ENCODE measurements around the gene B3GAT1.

B3GAT1 gene

DNA sequence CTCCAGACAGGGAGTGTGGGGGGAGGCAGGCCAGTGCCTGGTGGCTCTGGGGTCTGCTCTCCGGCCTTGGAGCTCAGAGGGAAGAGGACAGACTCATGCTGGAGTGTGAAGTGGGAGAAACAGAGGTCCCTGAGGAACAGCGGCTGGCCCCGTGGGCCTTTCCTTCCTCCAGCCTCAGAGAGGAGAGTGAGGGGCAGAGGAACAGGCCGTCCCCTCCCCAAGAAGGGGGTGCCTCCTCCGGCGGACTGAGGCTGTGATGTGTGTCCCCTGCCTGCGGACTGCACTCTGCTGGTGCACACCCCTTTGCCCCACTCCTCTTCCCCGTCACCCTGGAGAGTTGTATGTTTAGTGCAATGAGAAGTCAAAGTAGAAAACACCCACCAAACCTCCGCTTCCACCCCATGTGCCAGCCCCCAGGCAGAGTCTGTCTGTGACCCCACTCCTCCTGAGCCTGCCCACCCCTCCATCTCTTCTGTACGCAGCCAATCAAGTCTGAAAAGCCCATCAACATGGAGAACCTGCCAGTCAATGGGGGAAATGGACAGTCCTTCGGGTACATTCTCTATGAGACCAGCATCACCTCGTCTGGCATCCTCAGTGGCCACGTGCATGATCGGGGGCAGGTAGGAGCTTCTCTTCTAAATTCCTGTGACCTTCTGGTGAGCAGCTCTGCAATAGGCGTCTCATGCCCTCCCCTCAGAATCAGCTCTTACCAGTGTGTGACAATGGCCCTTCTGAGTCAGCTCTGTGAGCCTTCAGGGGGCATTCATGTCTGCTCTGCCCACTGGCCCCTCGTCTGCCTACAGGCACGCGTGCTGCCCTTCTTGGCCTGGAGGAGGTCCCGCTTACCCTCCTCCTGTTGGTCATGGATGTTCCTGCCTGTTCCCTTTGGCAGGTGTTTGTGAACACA, 41.3 kb downstream of the B3GAT1 start:
- no peak for DNase-seq

DNA sequence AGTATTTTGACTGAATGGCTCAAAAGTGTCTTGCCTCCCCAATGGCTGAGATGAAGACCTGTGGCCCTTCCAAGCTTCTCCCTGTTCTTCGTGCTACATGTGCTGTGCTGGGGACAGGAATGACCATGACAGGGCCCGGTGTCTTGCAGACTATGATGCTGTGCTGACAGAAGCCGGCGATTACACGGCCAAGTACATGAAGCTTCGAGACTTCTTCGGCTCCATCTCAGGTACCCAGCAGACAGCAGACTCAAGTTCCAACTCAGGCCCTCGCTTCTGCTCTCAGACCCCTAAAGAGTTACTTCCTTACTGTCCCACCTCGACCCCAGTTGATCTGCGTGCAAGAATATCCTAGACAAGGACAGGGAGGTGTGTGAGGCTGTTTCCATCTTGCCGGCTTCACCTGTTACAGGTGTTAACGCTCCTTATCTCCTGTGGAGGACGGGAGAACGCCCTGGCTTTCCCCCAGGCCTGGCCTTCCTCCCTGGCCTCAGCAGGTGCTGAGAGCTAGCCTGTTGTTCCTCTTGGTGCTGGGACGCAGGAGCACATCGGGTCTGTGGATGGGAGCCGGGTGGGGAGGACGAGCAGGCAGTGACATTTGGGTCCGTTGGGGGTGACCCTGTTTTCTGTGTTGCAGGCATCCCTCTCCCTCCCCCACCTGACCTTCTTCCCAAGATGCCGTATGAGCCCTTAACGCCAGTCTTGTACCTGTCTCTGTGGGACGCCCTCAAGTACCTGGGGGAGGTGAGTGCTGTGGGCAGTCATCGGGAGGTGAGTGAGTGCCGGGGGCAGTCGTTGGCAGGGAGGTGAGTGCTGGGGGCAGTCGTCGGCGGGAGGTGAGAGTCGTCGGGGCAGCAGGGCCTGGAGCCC, 42.2 kb downstream of the B3GAT1 start:
- no peak for DNase-seq

DNA sequence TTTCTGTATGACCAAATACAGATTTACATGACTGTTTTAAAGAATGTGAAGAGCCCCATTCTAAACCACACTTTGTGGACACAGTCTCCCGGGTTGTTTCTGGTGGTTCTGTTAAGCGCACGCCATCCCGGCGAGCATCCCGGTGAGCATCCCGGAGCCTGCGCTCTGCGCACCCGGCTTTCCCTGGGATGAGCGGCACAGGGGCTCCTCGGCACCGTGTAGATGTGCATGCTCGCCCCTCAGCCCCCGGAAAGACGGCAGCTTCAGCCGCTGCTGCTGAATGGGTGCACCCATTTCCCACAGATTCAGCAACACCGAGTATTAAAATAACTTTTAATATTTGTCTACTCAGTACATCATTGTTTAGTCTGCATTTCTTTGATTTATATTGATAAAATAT, 44.3 kb downstream of the B3GAT1 start:
- no peak for DNase-seq

DNA sequence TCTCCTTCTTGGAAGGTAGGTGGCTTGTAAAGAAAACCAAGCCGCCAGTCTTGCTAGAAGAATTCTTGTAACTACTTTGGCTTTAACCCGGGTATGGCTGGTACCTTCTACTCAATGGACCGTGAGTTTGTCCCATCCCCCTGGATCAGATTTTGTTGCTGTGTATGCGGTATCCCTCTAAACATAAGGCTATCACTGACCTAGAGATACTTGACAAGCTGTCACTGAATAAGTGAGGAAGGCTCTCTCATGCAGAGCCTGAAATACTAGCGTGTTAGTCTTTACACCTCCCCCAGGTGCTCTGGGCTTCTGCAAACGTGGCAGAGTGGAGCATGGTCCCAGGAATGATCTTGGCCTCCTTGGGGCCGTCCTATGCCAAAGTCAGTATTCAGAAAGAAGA, 45.8 kb downstream of the B3GAT1 start:
- peak in 1 of 2 experiments; percentile 64 for DNase-seq

DNA sequence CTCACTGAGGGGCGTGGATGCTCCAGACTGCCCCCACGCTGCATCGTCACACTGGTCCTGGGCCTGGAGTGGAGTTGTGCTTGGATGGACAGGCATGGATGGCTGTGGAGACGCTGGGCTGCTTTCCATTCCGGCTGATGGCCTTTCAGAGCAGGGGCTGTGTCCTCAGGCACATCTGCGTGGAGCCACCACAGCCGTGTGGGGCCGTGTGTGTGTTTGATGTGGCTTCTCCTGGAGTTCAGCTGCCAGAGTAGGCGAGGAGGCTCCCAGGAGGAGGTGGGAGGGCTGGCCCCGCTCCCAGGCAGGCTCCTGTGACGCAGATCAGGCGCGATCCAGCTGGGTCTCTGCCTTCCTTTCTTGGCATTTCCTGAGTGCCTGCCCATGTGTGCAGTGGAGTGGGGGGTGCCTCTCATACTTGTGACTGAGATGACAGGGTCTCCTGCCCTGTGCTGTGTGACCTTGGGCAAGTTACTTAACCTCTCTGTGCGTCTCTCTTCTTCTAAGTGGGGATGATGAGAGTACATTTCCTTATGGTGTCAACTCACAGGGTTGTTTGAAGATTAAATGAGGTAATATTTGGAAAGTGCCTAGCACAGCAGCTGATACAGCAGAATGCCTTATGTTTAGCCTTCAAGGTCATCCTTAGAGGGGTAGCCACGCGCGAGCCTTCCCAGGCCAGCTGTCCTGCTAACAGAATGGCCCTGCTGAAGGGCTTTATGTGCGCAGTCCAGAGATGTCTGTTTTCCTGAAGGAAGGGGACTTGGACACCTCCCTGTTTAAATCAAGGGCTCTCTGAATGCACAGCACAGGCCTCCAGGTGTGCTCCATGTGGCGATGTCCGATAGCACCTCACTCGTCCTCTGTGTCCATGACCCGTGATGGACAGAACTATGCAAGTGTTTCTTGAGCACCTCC, 46.8 kb downstream of the B3GAT1 start:
- no peak for DNase-seq

DNA sequence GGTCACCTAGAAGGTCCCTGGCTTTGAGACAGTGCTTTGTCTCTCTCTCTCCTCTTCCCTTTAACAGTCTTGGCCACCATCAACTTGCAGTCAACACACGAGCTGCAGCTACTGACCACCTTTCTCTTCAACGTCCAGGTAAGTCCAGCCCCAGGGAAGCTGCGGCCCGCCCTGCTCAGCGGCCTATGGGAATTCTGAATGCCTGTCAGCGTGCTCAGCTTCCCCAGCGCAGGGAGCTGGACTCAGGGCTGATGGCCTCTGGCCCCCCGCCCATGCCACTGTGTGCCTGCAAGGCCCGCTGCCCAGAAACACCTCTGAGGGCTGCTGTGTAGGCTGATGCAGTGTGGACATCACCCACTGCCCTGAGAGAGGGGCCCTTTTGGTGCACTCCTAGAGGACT, 47.8 kb downstream of the B3GAT1 start:
- DNase-seq: no peak

DNA sequence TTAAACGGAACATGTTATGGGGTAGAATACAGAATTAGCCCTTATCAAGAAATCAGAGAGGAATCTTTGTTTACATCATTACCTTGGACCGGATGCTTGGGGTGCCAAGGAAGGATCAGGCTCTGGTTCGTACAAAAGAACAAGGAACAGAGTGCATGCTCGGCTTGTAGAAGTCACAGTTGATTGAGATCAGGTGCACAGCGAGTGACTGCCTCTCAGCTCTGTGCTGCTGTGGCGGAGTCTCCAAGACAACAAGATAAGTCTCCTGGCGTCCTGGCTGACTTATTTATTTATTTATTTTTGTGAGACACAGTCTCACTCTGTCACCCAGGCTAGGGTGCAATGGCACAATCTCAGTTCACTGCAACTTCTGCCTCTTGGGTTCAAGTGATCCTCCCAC, 48.5 kb downstream of the B3GAT1 start:
- DNase-seq: no peak

DNA sequence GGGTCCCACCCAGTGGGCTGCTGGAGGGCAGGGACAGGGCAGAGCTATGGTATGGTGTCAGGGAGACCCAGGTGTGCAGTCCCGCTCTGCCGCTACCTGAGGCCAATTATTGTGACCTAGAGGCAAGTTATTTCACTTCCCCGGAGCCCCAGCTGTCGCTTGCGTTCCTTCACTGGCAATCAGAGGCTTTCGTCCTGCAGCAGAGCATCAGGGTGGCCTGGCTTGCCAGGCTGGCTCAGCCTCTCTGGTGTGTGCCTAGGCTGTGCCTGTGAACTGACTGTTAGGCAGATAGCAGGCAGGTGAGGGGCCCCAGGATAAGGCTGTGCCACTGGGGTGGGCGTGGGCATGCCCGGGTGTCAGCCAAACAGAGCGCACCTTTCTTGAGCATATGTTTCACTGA, 48.9 kb downstream of the B3GAT1 start:
- no peak for DNase-seq

DNA sequence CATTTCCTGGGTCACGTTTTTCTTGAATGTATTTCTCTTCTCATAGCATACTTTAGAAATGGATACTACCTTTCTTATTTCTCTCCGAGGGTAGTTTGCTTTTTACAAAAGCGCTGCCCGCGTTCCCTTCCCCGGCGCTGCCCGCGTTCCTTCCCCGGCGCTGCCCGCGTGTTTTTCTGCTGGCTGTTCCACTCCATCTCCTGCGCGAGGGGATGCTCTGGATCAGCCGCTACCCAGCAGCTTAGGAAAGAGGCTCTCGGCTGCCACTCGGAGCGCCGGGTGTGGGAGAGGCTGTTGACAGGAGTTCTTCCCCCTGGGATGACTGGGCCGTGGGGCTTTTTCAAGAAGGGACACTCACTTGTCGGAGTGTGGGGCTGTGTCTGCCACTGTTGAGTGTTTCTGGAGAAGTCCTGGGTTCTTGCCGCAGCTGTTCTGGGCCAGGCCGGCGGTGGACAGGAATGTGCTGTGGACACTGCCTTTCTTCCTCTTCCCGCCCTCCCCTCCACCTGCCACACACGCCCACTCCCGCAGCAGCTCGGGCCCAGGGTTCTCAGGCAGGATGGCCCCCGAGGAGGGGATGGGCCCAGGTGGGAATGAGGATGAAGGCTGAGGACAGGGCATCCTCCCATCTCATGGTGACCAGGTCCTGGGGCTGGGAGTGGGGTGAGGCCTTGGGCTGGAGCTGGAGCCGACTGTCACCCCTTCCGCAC, 49.7 kb downstream of the B3GAT1 start:
- no peak for DNase-seq

DNA sequence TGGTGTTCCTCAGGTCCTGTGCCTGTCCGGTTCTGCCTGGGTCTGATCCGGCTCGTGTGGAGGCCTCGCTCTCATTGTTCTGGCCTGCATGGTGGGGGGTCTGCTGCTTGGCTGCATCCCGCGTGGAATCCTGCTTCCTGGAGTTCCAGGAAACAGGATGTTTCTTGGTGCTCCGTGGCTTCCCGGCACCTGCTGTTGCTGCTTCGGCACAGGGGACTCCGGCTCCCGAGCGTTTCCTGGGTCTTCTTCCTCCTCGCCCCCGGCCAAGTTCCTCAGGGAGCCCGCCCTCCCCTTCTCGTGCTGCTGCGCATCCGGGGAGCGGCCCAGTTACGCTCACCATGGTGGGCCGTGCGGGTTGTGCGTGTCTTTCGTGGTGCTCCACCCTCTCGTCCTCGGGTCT, 50.4 kb downstream of the B3GAT1 start:
- DNase-seq: no peak

DNA sequence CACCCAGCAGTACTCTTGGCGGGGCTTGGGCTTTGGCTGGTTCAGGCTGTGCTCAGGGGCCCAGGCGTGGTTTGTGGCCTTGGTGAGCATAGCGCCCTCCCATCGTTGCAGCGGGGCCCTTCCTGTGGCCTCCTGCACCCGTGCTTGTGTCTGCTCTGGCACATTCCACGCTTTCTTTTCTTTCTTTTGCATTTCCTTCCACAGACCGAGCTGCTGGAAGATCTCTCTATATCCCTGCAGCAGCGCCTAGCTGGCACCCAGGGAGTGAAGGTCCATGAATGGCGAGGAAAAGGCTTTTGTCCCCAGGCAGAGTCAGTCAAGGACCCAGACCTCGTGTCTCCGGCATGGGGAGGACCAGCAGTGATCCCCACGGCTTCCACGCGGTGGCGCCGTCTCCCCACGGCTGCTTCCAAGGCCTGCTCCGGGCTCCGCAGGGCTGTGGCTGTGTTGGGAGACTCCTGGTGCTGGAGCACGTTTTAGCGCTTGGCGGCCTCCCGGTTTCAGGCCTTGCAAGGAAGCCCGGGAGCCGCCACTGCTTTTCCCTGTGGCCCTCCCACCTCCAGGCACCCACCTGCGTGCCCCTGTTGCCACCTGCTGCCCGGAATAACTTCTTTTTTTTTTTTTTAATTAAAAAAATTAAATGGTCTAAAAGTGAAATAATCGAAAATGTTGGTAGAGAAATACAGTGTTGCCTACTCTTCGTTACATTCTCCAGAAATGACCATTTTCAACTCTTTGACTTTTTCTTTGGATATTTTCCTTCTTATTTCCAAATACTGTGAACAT, 51.8 kb downstream of the B3GAT1 start:
- peak; percentile 51 to 82 for DNase-seq

DNA sequence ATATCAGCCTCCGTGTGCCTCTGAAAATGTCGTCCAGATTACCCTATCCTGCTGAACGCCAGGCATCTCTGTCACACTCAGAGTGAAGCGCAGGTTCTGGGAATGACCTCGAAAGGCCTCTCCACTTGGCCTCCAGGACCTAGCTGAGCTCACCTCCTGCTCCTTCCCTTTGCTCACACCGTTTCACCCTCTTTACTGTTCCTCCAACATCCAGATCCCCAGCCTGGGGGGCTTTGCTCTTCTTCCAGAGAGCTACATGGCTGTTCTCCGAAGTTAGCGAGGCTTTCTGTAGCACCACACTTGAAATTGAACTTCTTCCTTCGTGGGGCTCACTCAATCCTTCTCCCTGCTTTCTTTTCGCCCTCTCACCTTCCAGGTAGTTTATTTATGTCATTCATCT, 52.4 kb downstream of the B3GAT1 start:
- no peak for DNase-seq

DNA sequence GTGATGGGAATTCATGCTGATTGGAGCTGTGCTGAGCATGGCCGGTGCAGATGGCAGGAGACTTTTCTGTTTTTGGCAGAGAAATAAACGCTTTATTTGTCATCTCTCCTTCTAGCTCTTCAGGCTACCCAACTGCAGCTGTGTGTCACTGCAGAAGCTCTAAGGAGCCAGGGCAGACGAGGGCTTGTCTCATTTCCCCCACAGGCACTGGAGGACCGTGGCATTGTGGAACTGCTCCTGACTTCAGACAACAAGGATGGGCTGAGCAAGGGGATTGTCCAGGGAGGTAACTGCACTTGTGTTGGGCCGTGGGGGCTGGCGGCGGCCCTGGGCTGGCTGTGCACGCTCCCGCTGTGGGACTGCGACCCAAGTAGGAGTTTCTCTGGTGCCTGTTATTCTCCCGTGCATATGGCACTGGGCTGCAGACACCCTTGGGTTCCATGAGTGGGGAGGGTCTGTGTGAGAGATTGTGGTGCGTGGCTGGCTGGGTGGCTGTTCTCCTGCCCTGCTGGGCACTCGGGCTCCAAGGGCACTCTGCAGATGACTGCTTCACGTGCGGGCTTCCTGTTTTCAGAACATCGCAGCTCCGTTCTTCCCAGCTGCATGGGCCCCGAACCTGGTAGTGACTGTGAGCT, 53.1 kb downstream of the B3GAT1 start:
- no peak for DNase-seq

DNA sequence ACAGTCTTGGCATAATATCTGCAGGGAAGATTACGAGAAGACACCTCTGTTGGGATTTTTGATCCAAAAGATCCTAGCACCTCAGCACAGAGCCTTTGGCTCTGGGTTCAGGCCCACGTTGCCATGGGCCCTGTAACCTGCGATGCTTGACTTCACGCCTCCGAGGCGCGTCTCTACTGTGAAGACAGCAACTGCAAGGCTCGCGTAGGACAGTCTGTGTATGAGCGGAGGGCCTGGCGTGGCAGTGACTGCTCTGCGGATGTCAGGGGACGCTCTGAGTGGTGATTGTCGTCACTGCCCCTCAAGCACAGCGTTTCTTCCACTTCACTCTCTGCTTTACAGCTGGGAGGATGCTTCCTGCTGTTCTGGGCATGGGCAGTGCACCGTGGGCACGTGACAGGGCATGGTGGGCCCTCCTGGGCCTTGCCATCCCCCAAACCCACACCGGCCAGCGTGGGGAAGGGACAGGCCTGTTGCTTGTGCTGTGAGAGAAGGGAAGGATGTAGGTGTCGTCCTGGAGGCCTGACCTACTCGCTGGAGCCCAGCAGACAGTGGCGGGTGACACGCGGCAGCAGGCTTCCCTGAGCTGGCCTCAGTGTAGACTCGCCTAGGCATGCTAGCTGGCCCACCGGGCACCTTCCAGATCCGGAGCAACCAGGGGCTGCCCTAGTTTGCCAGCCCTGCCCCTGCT, 53.7 kb downstream of the B3GAT1 start:
- no peak for DNase-seq

DNA sequence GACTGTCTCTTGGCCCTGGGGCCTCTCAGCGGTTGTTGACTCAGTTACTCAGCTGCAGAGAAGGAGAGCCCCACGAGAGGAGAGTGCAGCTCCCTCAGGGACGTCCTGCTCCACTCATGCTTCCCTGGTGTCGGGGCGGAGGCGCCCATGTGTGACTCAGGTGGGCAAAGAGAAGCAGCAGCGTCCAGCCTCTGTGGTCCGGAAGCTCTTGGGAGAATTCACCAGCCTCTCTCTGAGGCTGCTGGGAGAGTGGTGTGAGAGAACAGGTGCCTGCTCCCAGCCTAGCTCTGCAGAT, 54.5 kb downstream of the B3GAT1 start:
- no peak for DNase-seq

DNA sequence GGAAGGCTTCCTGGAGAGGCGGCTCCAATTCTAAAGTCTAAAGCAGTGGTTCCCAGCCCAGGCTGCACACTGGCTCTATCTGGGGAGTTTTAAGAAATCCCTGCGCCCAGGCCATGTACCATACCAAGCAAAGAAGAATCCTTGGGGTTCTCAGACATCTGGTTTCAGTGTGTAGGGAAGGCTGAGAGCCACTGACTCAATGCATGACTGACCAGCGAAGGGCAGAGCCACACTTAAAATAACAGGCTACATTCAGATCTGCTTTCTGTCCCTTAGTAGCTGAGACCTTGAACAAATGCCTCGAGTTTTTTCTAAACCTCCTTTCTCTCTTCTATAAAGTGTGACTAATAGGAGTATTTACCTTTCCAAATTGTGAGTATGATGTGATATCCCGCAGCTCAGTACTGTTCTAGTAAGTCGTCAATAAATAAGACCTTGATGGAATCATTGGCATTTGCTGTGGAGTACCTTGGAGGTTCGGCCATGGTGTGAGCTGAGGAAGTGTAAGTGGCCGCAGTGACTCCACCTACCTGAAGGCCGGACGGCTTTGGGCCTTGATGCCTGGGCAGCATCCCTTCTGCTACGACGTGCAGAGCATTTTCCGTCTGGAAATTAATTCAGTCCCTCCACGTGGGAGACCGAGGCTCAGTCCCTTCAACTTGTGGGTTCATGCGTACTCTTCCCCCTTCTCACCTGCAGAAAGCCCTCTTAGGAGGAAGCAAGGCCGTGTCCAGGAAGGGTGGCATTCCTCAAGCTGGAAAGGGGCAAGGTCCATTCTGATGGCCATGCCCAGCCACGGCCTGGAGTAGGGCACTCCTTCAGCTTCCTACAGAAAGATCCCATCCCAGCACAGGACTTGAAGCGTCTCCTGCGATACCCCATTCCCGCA, 55.1 kb downstream of the B3GAT1 start:
- DNase-seq: no peak

DNA sequence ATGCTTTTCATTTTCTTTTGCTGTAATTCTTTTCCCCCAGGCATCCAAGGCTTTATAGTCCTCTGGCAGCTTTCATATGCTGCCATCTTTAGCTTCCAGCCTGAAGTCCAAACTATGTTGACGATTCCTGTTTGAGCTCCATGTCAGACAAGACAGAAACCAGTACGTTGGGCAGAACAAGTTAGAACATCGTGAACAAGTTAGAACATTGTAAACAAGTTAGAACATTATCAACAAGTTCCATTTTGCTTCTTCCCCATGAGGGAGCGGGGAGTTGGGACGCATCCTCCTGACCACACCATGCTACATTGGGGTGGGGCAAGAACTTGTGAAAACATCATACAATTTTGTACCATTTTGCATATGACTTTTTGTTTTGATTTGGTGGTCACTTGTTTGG, 56.4 kb downstream of the B3GAT1 start:
- no peak for DNase-seq

DNA sequence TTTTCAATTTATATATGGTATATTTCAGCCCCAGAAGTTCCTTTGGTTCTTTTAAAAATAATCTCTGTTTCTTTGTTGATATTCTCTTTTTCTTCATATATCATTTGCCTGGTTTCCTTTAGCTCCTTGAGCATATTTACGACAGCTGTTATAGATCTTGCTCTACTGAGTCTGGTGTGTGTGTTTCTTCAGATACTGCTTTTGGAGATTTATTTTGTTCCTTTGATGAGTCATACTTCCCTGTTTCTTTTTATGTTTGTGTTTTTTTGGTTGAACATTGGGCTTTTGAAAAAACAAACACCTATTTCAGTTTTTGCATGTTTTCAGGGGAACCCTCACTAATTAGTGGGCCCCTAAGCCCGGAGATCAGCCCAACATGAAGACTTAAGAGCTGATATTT, 56.9 kb downstream of the B3GAT1 start:
- DNase-seq: no peak

DNA sequence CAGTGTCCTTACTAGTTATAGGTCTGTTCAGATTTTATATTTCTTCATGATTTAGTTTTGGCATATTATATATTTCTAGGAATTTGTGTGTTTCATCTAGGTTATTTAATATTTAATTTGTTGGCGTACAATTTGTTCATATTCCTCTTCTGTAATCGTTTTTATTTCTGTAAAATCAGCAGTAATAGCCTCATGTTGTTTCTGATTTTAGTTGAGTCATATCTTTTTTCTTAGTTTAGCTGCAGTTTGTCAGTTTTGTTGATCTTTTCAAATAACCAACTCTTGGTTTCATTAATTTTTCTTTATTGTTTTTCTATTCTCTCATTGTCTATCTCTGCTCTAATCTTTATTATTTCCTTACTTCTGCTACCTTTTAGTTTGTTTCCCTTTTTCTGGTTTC, 59.9 kb downstream of the B3GAT1 start:
- DNase-seq: no peak
